ENCODE results near the gene HNRNPUL1.

Gene HNRNPUL1

GRCh38 chr19:41294393-41294792 is 30.2 kb downstream of the HNRNPUL1 start:
- Mint-ChIP-seq H3K36me3 (ENCODE audit: low read depth) (peaks cover 88% of the 10 kb centered on the region), H3K27ac (no peak overlapping the region), H3K27me3 (ENCODE audit: low read depth) (no peaks in the 10 kb centered on the region), H3K4me3 (no peak overlapping the region), H3K9me3 (no peaks in the 10 kb centered on the region), H3K4me1 (peaks cover 27% of the 10 kb centered on the region)
- no peak for TF ChIP-seq CTCF (IDR thresholded peaks at IDR 0.05; ENCODE audit: unreplicated experiment in 3 of 3)

- Mint-ChIP-seq H3K4me3 (no peak overlapping the region), H3K4me1 (peaks cover 39% of the 10 kb centered on the region), H3K36me3 (ENCODE audit: low read depth) (peaks cover 90% of the 10 kb centered on the region), H3K27ac (no peak overlapping the region), H3K27me3 (ENCODE audit: low read depth) (no peaks in the 10 kb centered on the region), H3K9me3 (no peaks in the 10 kb centered on the region)
- TF ChIP-seq CTCF (IDR thresholded peaks at IDR 0.05; ENCODE audit: unreplicated experiment in 3 of 3), result no peak
Observed at GRCh38 chr19:41295499-41295898, 31.3 kb downstream of the HNRNPUL1 start.

GRCh38 chr19:41296433-41296871 is 32.3 kb downstream of the HNRNPUL1 start:
- Mint-ChIP-seq H3K9me3 (no peaks in the 10 kb centered on the region), H3K27ac (peak overlapping the region in 1 of 3 experiments; percentile 87), H3K4me3 (no peak overlapping the region), H3K36me3 (ENCODE audit: low read depth) (peaks cover 88% of the 10 kb centered on the region), H3K27me3 (ENCODE audit: low read depth) (no peaks in the 10 kb centered on the region), H3K4me1 (peaks cover 42% of the 10 kb centered on the region)
- no peak for TF ChIP-seq CTCF (IDR thresholded peaks at IDR 0.05; ENCODE audit: unreplicated experiment in 3 of 3)

GRCh38 chr19:41297628-41298347 is 33.6 kb downstream of the HNRNPUL1 start:
- peak overlapping the region; percentile 69 to 87 (median 76) for H3K27ac Mint-ChIP-seq
- no peak for TF ChIP-seq CTCF (IDR thresholded peaks at IDR 0.05; ENCODE audit: unreplicated experiment in 3 of 3)
- H3K27me3 Mint-ChIP-seq (ENCODE audit: low read depth), result no peaks in the 10 kb centered on the region
- no peaks in the 10 kb centered on the region for H3K9me3 Mint-ChIP-seq
- H3K36me3 Mint-ChIP-seq (ENCODE audit: low read depth), result peaks cover 87% of the 10 kb centered on the region
- peaks cover 42% of the 10 kb centered on the region for H3K4me1 Mint-ChIP-seq
- peak overlapping the region in 1 of 3 experiments; percentile 54 for H3K4me3 Mint-ChIP-seq

- Mint-ChIP-seq H3K4me3 (peak overlapping the region in 1 of 3 experiments; percentile 54), H3K36me3 (ENCODE audit: low read depth) (peaks cover 90% of the 10 kb centered on the region), H3K4me1 (peaks cover 42% of the 10 kb centered on the region), H3K9me3 (no peaks in the 10 kb centered on the region), H3K27me3 (ENCODE audit: low read depth) (no peaks in the 10 kb centered on the region), H3K27ac (peak overlapping the region; percentile 69 to 87 (median 76))
- no peak for TF ChIP-seq CTCF (IDR thresholded peaks at IDR 0.05; ENCODE audit: unreplicated experiment in 3 of 3)
Observed at GRCh38 chr19:41298348-41298964, 34.3 kb downstream of the HNRNPUL1 start.

Measured in nephron (organoid).